Panc1 (cell line): Measurements from ENCODE around the gene HES7.

Source experiments
- CTCF ChIP-seq: fragments of 450-650 bp; IDR thresholded peaks from 2 replicates; pipeline ENCODE4 v1.5.1; 2017; ENCODE audit warnings: mild to moderate bottlenecking
- POLR2AphosphoS5 ChIP-seq: IDR thresholded peaks from 2 replicates; pipeline ENCODE4 v1.6.1; 2012; ENCODE audit warnings: mild to moderate bottlenecking, low read depth, low read length, moderate library complexity
- SIN3A ChIP-seq: IDR thresholded peaks from 2 replicates; pipeline ENCODE4 v1.6.1; 2012; ENCODE audit warnings: low read depth, mild to moderate bottlenecking, low read length, moderate library complexity, borderline replicate concordance; ENCODE audit not compliant: insufficient read depth

GRCh38 chr17:8142887-8143580 lies 19.1 kb upstream of the HES7 start:
- TF ChIP-seq CTCF (no peak), SIN3A (no peak), POLR2AphosphoS5 (no peak)
